Mucosa of rectum (tissue), 2 donors: ENCODE measurements around the gene ZNRF3.

ENCODE experiments used
- H3K27ac ChIP-seq, 2 donors: one replicate each; pipeline ENCODE4 v1.7.0; 2013; ENCODE audit warnings: inconsistent platforms in 2 of 2, low read depth in 2 of 2, low read length in 2 of 2
- H3K27me3 ChIP-seq, 2 donors: one replicate each; pipeline ENCODE4 v1.7.0; 2013; ENCODE audit warnings: low read length in 2 of 2; ENCODE audit not compliant: control insufficient read depth in 2 of 2, insufficient read depth in 2 of 2
- H3K36me3 ChIP-seq, 2 donors: one replicate each; pipeline ENCODE4 v1.7.0; 2013; ENCODE audit warnings: low read length in 2 of 2; ENCODE audit not compliant: control insufficient read depth in 2 of 2, insufficient read depth in 2 of 2
- H3K4me1 ChIP-seq, 2 donors: one replicate each; pipeline ENCODE4 v1.7.0; 2013; ENCODE audit warnings: low read length in 2 of 2, mild to moderate bottlenecking in 1 of 2; ENCODE audit not compliant: control insufficient read depth in 2 of 2, insufficient read depth in 2 of 2
- H3K4me3 ChIP-seq, 2 donors: one replicate each; pipeline ENCODE4 v1.7.0; 2013; ENCODE audit warnings: low read length in 2 of 2
- H3K9ac ChIP-seq, 2 donors: one replicate each; pipeline ENCODE4 v1.7.0; 2013; ENCODE audit warnings: low read length in 2 of 2, low read depth in 1 of 2, mild to moderate bottlenecking in 1 of 2
- H3K9me3 ChIP-seq, 2 donors: one replicate each; pipeline ENCODE4 v1.7.0; 2013; ENCODE audit warnings: low read length in 2 of 2; ENCODE audit not compliant: control insufficient read depth in 2 of 2
- donor health status: healthy.
- donor health status: Normal muscosa, but diverticular disease.

Gene ZNRF3

DNA sequence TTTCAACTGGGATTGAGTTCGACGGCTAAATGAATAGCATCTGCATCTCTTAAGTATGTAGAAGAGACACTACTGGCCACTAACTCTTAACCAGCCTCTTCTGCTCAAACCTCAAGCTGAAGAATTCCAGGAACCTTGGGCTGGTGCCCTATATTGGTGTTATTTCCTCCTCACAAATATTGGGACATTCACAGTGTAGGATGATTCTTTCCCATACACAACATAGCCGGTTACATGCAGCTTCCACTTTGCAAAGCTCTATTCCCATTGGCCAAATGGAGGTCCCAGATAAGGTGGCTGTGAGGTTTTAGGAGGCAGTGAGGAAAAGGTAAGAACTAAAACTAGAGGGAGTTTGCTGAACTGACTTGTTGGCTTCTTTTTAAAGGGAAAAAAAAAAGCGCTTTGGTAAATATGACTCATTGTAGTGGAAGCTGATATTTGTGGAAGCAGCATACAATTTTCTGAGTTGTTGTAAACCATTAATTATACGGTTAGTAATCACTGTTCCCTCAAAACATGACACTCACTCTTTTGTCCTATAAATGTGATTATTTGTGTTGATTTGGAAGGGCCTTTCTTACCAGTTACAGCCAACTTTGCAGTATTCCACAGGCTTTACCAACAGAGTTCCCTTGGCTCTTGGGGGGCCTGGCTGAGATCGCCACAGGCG lies 160.7 kb downstream of the ZNRF3 start:
- Histone ChIP-seq H3K4me1 (peaks cover 2 to 11% of the 10 kb centered on the region in 2 donors), H3K9me3 (no peaks in the 10 kb centered on the region), H3K27me3 (no peaks in the 10 kb centered on the region), H3K36me3 (peaks cover 20 to 22% of the 10 kb centered on the region in 2 donors), H3K4me3 (no peak overlapping the region), H3K9ac (no peak overlapping the region), H3K27ac (peak overlapping the region; percentile 4 to 45)

DNA sequence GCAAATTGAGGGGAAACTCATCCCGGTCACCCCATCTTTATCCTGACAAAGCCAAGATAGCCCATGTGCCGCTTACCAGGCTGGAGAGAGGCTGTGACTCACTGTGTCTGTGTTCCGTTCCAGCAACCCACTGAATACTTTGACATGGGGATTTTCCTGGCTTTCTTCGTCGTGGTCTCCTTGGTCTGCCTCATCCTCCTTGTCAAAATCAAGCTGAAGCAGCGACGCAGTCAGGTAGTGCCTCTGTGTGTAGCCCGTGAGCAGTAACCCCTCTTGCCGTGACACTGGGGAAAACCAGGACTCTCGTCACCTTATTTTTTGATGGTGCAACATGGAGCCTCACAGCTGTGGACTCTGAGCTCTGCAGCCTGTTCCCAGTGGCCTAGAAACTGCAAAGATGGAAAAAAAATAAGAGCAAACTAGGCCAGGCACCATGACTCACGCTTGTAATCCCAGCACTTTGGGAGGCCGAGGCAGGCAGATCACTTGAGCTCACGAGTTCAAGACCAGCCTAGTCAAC lies 161.3 kb downstream of the ZNRF3 start:
- no peaks in the 10 kb centered on the region for H3K27me3 ChIP-seq
- H3K4me3 ChIP-seq, result no peak overlapping the region
- no peaks in the 10 kb centered on the region for H3K9me3 ChIP-seq
- H3K4me1 ChIP-seq, result peaks cover 0 to 8% of the 10 kb centered on the region in 2 donors
- peak overlapping the region; percentile 3 to 45 for H3K27ac ChIP-seq
- H3K36me3 ChIP-seq, result peaks cover 26 to 27% of the 10 kb centered on the region in 2 donors
- no peak overlapping the region for H3K9ac ChIP-seq

- no peak overlapping the region for H3K4me3 ChIP-seq
- peaks cover 26 to 27% of the 10 kb centered on the region in 2 donors for H3K36me3 ChIP-seq
- no peak overlapping the region for H3K27ac ChIP-seq
These were observed 165.7 kb downstream of the ZNRF3 start for GRCh38 chr22:29048822-29049654.

GRCh38 chr22:29049655-29050263 lies 166.4 kb downstream of the ZNRF3 start:
- Histone ChIP-seq H3K27me3 (no peaks in the 10 kb centered on the region), H3K9me3 (no peaks in the 10 kb centered on the region), H3K9ac (no peak overlapping the region), H3K4me1 (no peaks in the 10 kb centered on the region), H3K4me3 (no peak overlapping the region), H3K27ac (no peak overlapping the region), H3K36me3 (peaks cover 23 to 26% of the 10 kb centered on the region in 2 donors)

More at GRCh38 chr22:29048822-29049654, 165.7 kb downstream of the ZNRF3 start:
- Histone ChIP-seq H3K9ac (no peak overlapping the region), H3K9me3 (no peaks in the 10 kb centered on the region), H3K27me3 (no peaks in the 10 kb centered on the region), H3K4me1 (no peaks in the 10 kb centered on the region)

DNA sequence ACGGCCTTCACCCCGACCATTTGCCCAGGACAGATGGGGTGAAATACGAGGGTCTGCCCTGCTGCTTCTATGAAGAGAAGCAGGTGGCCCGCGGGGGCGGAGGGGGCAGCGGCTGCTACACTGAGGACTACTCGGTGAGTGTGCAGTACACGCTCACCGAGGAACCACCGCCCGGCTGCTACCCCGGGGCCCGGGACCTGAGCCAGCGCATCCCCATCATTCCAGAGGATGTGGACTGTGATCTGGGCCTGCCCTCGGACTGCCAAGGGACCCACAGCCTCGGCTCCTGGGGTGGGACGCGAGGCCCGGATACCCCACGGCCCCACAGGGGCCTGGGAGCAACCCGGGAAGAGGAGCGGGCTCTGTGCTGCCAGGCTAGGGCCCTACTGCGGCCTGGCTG lies 167.1 kb downstream of the ZNRF3 start:
- Histone ChIP-seq H3K36me3 (peaks cover 23 to 26% of the 10 kb centered on the region in 2 donors), H3K4me3 (no peak overlapping the region), H3K9me3 (no peaks in the 10 kb centered on the region), H3K4me1 (no peaks in the 10 kb centered on the region), H3K27me3 (no peaks in the 10 kb centered on the region), H3K27ac (no peak overlapping the region), H3K9ac (no peak overlapping the region)

- H3K36me3 ChIP-seq, result peaks cover 9 to 14% of the 10 kb centered on the region in 2 donors
- no peaks in the 10 kb centered on the region for H3K27me3 ChIP-seq
- no peak overlapping the region for H3K9ac ChIP-seq
- no peaks in the 10 kb centered on the region for H3K4me1 ChIP-seq
- no peak overlapping the region for H3K4me3 ChIP-seq
- no peaks in the 10 kb centered on the region for H3K9me3 ChIP-seq
- H3K27ac ChIP-seq, result no peak overlapping the region
These were observed 169.8 kb downstream of the ZNRF3 start for GRCh38 chr22:29053048-29053702.

GRCh38 chr22:29054251-29054767 lies 170.9 kb downstream of the ZNRF3 start:
- H3K9ac ChIP-seq, result no peak overlapping the region
- no peak overlapping the region for H3K27ac ChIP-seq
- no peak overlapping the region for H3K4me3 ChIP-seq
- no peaks in the 10 kb centered on the region for H3K4me1 ChIP-seq
- no peaks in the 10 kb centered on the region for H3K9me3 ChIP-seq
- no peaks in the 10 kb centered on the region for H3K27me3 ChIP-seq
- H3K36me3 ChIP-seq, result peaks cover 2 to 5% of the 10 kb centered on the region in 2 donors

- Histone ChIP-seq H3K4me1 (no peaks in the 10 kb centered on the region), H3K27ac (no peak overlapping the region), H3K27me3 (no peaks in the 10 kb centered on the region), H3K9me3 (no peaks in the 10 kb centered on the region), H3K4me3 (no peak overlapping the region), H3K9ac (no peak overlapping the region), H3K36me3 (no peaks in the 10 kb centered on the region)
These were observed 171.9 kb downstream of the ZNRF3 start for GRCh38 chr22:29055192-29055830.

DNA sequence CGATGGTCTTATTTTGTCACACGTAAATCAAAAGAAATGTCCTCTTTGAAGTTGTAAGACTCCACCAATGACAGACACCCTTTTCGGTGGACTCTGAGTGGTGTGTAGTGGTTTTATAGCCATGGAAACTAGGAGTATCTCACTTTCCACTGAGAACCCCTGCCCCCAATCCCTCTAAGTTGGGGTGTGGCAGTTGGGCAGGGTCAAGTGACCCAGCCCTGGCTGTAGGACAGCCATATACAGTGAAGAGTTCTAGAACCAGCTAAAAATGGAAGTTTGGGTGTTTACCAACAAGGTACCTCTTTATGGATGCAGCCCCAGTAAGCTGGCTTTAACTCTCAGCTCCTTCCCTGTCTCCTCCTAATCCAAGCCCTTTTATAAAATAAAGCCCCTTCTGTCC lies 173.1 kb downstream of the ZNRF3 start:
- Histone ChIP-seq H3K36me3 (no peaks in the 10 kb centered on the region), H3K27ac (no peak overlapping the region), H3K4me3 (no peak overlapping the region), H3K4me1 (no peaks in the 10 kb centered on the region), H3K27me3 (no peaks in the 10 kb centered on the region), H3K9me3 (no peaks in the 10 kb centered on the region), H3K9ac (no peak overlapping the region)
